ENCODE results near the gene INO80E.
"Not testable (repeated sequence)": the region's sequence is repeated elsewhere in the genome, so short reads cannot be mapped to it uniquely, and the experiment has no call there.

Gene INO80E, protein sequence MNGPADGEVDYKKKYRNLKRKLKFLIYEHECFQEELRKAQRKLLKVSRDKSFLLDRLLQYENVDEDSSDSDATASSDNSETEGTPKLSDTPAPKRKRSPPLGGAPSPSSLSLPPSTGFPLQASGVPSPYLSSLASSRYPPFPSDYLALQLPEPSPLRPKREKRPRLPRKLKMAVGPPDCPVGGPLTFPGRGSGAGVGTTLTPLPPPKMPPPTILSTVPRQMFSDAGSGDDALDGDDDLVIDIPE

GRCh38 chr16:29995911-29996765 is at the start of gene INO80E:
Gene INO80E, plus strand, starts transcription at chr16:29996241. Its CDS starts 70 bp downstream, at chr16:29996311.
- DNase-seq (ENCODE audit: low read depth): peak; percentile 99

DNA sequence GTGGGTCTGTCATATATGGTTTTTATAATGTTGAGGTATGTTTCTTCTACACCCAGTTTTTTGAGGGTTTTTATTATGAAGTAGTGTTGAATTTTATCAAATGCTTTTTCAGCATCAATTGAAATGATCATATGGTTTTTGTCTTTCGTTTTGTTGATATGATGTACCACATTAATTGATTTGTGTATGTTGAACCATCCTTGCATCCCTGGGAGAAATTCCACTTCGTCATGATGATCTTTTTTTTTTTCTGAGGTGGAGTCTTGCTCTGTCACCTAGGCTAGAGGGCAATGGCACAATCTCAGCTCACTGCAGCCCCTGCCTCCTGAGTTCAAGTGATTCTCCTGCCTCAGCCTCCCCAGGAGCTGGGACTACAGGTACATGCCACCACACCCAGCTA is 48.1 kb upstream of the INO80E start:
- DNase-seq (ENCODE audit: low read depth): no peak

DNA sequence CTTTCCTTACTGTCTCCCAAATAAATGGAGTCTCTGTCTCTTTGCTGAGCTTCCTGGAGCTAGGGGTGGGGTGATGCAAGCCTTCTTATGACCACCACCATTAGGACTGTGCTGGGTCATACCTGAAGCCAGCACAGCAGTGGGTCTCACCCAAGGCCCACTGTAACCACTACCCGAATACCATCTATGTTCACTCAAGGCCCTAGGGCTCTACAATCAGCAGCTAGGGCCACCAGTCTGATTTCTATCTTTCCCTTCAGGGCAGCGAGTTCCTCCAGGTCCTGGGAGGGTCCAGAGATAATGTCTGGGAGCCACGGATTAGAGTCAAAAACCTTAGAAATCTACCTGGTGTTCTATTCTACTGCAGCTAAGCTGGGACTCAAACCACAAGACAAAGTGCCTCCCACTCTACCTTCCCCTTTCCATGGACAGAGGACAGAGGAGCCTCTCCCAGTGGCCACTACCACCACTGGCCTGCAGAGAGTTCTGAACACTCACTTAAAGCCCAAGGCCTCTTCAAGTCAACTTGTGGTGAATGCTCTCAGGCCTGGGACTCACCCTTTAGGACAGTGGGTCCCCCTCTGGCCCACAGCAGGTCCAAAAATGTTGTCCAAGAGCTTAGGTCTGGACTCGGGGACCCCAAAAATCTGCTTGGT is 45.1 kb upstream of the INO80E start:
- no peak for DNase-seq (ENCODE audit: low read depth)

DNA sequence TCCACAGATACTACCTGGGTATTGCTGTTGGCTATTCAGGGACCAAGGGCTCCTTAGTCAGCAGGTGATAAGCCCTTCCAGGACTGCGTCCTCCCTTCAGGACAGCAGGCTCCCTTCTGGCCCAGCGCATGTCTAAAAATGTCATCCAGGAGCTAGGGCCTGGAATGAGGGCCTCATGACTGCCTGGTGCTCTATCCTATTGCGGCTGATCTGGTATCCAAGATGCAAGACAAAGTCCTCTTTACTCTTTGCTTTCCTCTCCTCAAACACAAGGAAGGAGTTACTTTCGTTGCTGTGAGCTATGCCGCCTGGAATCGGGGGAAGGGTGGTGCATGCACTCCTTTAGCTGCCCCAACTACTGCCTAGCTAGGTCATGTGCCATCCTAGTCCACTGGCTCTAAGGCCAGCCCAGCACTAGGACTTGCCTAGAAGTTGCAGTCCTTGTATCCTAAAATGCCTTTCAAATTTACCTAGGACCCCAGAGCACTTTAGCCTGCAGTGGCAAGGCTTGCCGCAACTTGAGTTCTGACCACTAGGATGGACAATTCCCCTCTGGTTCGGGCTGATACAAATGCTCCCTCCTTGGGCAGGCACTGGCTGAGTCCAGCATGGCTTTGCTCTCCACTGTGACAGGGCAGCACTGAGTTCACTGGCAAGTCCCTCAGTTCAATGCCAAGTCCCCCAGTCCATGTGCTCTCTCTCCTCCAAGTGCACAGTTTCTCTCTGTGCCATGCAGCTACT is 44.2 kb upstream of the INO80E start:
- DNase-seq (ENCODE audit: low read depth): no peak

DNA sequence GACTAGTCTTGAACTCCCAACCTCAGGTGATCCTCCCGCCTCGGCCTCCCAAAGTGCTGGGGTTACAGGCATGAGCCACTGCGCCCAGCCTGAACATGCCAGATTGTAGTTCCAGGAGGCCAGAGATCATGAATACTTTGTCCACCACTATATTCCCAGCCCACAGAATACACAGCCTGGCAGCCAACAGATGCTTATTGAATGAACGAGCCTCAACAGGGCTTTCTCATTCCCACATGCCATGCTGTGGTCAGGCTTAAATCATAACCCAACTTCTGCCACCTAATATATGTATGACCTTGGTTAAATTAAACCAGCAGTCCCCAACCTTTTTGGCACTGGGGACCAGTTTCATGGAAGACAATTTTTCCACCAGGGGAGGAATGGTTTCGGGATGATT is 37.3 kb upstream of the INO80E start:
- DNase-seq (ENCODE audit: low read depth): no peak

GRCh38 chr16:29959293-29959692 is 36.7 kb upstream of the INO80E start:
- DNase-seq (ENCODE audit: low read depth): no peak

- not testable (repeated sequence) for DNase-seq (ENCODE audit: low read depth)
Measured at GRCh38 chr16:29959821-29960220, 36.2 kb upstream of the INO80E start.

GRCh38 chr16:29961127-29961478 is 34.9 kb upstream of the INO80E start:
- no peak for DNase-seq (ENCODE audit: low read depth)

- peak; percentile 88 for DNase-seq (ENCODE audit: low read depth)
Measured at GRCh38 chr16:29961479-29962343, 34.3 kb upstream of the INO80E start, which contains the start of gene TMEM219. Gene TMEM219, plus strand, starts transcription at chr16:29962079. Its CDS starts 1,065 bp downstream, at chr16:29963144.

GRCh38 chr16:29962344-29962994 is 33.6 kb upstream of the INO80E start:
- no peak for DNase-seq (ENCODE audit: low read depth)

- DNase-seq (ENCODE audit: low read depth): no peak
Measured at GRCh38 chr16:29963021-29963743, 32.9 kb upstream of the INO80E start.

GRCh38 chr16:29968205-29968604 is 27.8 kb upstream of the INO80E start:
- DNase-seq (ENCODE audit: low read depth): no peak

DNA sequence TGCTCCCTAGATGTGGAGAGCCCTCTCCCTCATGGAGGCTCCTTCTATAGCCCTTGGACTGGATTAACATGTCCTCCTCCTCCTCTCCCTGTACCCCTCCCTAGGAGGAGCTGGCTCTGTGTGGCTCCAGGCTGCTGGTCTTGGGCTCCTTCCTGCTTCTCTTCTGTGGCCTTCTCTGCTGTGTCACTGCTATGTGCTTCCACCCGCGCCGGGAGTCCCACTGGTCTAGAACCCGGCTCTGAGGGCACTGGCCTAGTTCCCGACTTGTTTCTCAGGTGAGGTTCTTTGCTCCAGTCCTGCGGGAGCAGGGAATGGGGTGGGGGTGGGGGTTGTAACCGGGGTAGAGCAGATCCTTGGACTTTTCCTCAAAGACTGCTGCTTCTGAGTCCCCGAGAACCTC is 24.7 kb upstream of the INO80E start:
- no peak for DNase-seq (ENCODE audit: low read depth)

DNA sequence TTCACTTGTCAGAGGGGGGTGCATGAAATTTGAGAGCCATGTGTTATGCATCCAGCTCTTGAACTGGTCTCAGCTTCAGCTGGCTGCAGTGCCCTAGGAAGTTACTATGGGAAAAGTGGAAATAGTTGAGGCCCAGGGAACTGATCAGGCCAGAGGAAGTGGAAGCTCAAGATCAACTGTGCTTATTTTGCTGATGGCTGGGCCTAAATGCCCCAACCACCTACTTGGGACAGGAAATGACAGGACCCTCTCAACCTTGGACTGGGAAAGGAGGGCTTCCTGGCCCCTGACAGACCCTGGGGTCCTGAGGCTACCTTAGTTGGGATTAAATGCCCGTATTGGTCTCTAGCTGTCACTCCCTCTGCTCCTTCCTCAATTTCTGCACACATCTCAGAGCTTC is 23.5 kb upstream of the INO80E start:
- DNase-seq (ENCODE audit: low read depth): no peak

- no peak for DNase-seq (ENCODE audit: low read depth)
Measured at GRCh38 chr16:29972992-29973383, 23.1 kb upstream of the INO80E start.

DNA sequence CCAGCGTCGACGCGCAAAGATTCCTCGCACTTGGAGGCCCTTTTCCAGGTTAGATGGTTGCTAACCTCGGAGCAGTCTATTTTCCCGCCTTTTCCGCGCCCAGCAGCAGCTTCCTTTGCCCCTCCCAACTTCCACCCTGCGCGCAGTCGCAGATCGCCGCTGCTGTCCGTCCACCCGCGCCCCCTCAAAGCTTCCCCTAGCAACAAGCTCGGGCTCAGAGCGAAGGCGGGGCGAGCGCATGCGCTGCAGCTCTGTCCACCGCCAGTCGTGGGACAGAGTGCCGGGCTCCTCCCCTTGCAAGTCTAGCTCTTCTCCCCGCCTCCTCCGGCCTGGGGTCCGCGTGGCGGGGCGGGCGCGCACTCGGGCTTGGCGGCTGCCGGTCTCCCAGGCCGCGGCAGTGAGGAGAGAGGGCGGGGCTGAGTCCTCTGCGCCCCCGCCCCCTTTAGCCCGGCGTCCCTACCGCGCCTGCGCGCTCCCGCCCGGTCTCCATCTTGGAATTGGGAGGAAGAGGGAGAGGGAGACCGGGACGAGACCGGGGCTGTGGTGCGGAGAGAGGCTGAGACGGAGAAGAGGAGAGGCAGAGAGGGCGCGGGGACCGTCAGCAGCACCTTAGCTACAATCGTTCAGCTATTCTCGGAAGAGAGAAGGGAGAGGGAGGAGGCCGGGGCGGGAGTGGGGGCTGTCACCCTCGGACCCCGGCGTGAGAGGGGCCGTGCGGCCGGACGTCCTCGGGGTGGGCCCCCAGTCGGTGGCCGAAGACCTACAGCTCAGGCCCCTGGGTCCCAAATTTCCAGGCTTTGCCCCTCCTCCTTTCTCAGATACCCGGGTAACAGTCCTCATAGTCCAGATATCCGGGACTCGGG is 22.4 kb upstream of the INO80E start, which contains the start of gene TAOK2:
TSS of gene TAOK2 (plus strand) at position 485 of the 863 bp plus-strand sequence. CDS start 3,905 bp downstream, outside the sequence.
- peak; percentile 84 for DNase-seq (ENCODE audit: low read depth)

DNA sequence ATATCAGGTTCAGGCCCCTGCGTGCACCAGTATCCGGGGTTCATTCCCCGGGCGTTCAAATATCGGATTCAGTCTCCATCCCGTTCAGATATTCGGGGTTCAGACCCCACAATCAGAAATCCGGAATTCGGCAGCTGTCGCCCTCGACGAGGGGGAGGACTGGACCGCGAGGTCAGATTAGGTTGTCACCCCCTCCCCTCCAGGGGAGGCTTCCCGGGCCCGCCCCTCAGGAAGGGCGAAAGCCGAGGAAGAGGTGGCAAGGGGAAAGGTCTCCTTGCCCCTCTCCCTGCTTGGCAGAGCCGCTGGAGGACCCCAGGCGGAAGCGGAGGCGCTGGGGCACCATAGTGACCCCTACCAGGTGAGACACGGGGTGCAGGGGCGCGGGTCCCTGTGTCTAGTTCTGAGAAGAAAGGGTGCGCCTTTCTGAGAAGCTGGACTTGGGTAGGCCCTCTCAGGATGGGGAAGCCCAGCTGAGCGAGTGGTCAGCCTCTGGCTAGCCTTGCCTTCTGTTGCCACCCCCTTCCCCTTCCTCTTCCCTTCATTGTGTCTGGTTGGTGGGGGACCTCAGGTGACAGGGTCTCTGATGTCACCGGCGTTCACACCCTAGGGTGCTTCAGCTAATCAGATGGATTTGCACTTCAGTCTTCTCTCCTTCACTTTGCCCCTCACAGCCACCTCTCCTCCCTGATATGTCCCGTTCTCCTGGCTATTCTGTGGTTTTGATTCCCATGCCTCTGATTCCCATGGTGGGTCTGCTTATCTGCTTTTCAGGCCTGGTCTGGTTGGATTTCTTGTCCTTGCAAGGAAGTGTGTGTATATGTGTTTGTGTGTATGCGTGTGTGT is 21.5 kb upstream of the INO80E start:
- DNase-seq (ENCODE audit: low read depth): no peak

- no peak for DNase-seq (ENCODE audit: low read depth)
Measured at GRCh38 chr16:29975134-29975538, 20.9 kb upstream of the INO80E start.

Data from stimulated activated CD4-positive, alpha-beta T cell treated with anti-CD3 and anti-CD28 coated beads, Interleukin-2, amount 100 ng/mL, for 4 hours (primary cell).